GM12878 (cell line): ENCODE results near the gene RNF126. TPM values are rescaled to one million over a fixed set of nuclear protein-coding genes. Genes with fewer than 3 reads are reported as not detected.

Experiments used
- ATAC-seq: fragments of 200-7000 bp; cut with Tn5 transposase; 3 replicates; pipeline ENCODE4 v1.9.1; 2020; ENCODE audit warnings: mild to moderate bottlenecking, moderate library complexity
- BruUV-seq: library from RNA; stranded (reverse); fragments of 400-500 nt; replicated peaks from 2 replicates; lab custom pipeline; 2021; lab: Mats Ljungman, UMichigan
- CTCF ChIA-PET: fragments of 300-600 bp; sonication (Branson Sonifier 250); formaldehyde crosslinking; extraction: SDS; loops from one replicate; lab custom pipeline; 2021; ENCODE audit warnings: inconsistent platforms; lab: Yijun Ruan, JAX
- POLR2A ChIA-PET: fragments of 350-600 bp; formaldehyde crosslinking; extraction: SDS; loops from one replicate; lab custom pipeline; 2021; ENCODE audit warnings: inconsistent platforms; lab: Charles Lee
- RAD21 ChIA-PET: fragments of 300-600 bp; sonication (Branson Sonifier 250); formaldehyde crosslinking; loops from one replicate; lab custom pipeline; 2023; ENCODE audit warnings: antibody characterized with exemption; ENCODE audit not compliant: unreplicated experiment; lab: Charles Lee
- SMC1A ChIA-PET: fragments of 300-600 bp; sonication (Branson Sonifier 250); formaldehyde crosslinking; loops from one replicate; lab custom pipeline; 2023; ENCODE audit not compliant: unreplicated experiment, uncharacterized antibody; lab: Charles Lee
- DNase-seq: peaks from one replicate; pipeline ENCODE4 v3.0.0-alpha.2; 2011; ENCODE audit warnings: low read depth, low spot score
- FAIRE-seq: peaks from 3 replicates; lab custom pipeline; 2011; peaks lifted over from hg19 to GRCh38; lab: Jason Lieb, UNC
- H2AFZ ChIP-seq: 2 replicates; pipeline ENCODE4 v1.6.0; 2011; ENCODE audit warnings: low read depth, low read length, control low read depth; ENCODE audit not compliant: control insufficient read depth
- H3K27ac ChIP-seq: 2 replicates; pipeline ENCODE4 v1.5.1; 2011; ENCODE audit warnings: control low read depth; ENCODE audit not compliant: control insufficient read depth, insufficient read depth
- H3K27me3 ChIP-seq, 2 experiments: replicated peaks in 1 of 2; 2 replicates each; pipeline versions ENCODE4 v1.6.0 to v1.6.1; 2011; ENCODE audit warnings: low read length in 1 of 2; ENCODE audit not compliant: control insufficient read depth in 2 of 2, insufficient read depth in 2 of 2
- H3K36me3 ChIP-seq, 2 experiments: 2 replicates each; pipeline ENCODE4 v1.5.1; 2011; ENCODE audit warnings: low read length in 1 of 2; ENCODE audit not compliant: control insufficient read depth in 2 of 2, insufficient read depth in 2 of 2
- H3K4me1 ChIP-seq: 2 replicates; pipeline ENCODE4 v1.6.1; 2011; ENCODE audit warnings: mild to moderate bottlenecking, low read length, moderate library complexity, mixed read lengths; ENCODE audit not compliant: control insufficient read depth, insufficient read depth
- H3K4me2 ChIP-seq: 2 replicates; pipeline ENCODE4 v1.6.0; 2011; ENCODE audit warnings: control low read depth; ENCODE audit not compliant: control insufficient read depth, insufficient read depth
- H3K4me3 ChIP-seq: fragments of 200-600 bp; sonication (generic); 2 replicates; pipeline ENCODE4 v1.5.1; 2016
- H3K79me2 ChIP-seq: 2 replicates; pipeline ENCODE4 v1.6.0; 2011; ENCODE audit warnings: low read length; ENCODE audit not compliant: control insufficient read depth, insufficient read depth
- H3K9ac ChIP-seq: 2 replicates; pipeline ENCODE4 v1.8.0; 2011; ENCODE audit warnings: low read length, control low read depth, mixed read lengths; ENCODE audit not compliant: control insufficient read depth, insufficient read depth
- H3K9me3 ChIP-seq: replicated peaks from 3 replicates; pipeline ENCODE4 v1.5.1; 2011; ENCODE audit warnings: mild to moderate bottlenecking, low read length; ENCODE audit not compliant: control insufficient read depth, insufficient read depth
- H4K20me1 ChIP-seq: 2 replicates; pipeline ENCODE4 v1.6.0; 2011; ENCODE audit not compliant: control insufficient read depth, insufficient read depth
- BHLHE40 ChIP-seq, 2 experiments: fragments of 450-650 bp in 1 of 2; IDR thresholded peaks; 2 replicates each; pipeline ENCODE4 v1.6.1; 2011 to 2017; ENCODE audit warnings: low read depth in 2 of 2, borderline replicate concordance in 1 of 2, improper control_type of control experiment in 1 of 2, low read length in 1 of 2, mild to moderate bottlenecking in 1 of 2
- ESRRA ChIP-seq: IDR thresholded peaks from 2 replicates; pipeline ENCODE4 v1.6.1; 2012; ENCODE audit warnings: mild to moderate bottlenecking, low read length, improper control_type of control experiment
- GABPA ChIP-seq: IDR thresholded peaks from 2 replicates; pipeline ENCODE4 v1.6.1; 2014; ENCODE audit warnings: antibody characterized with exemption, low read depth, mild to moderate bottlenecking, inconsistent platforms
- HDGF ChIP-seq: fragments of 450-650 bp; IDR thresholded peaks from 2 replicates; pipeline ENCODE4 v1.6.1; 2016; ENCODE audit warnings: antibody characterized with exemption
- IKZF2 ChIP-seq, 2 experiments: fragments of 450-650 bp; IDR thresholded peaks; 2 replicates each; pipeline ENCODE4 v1.6.1; 2017; ENCODE audit warnings: mild to moderate bottlenecking in 2 of 2, moderate library complexity in 2 of 2
- MEF2A ChIP-seq: IDR thresholded peaks from 2 replicates; pipeline ENCODE4 v1.6.1; 2011; ENCODE audit warnings: low read depth, mild to moderate bottlenecking, low read length, moderate library complexity; ENCODE audit not compliant: insufficient read depth
- MEF2B ChIP-seq: fragments of 450-650 bp; IDR thresholded peaks from 2 replicates; pipeline ENCODE4 v1.6.1; 2018; ENCODE audit warnings: mild to moderate bottlenecking, moderate library complexity; ENCODE audit not compliant: partially characterized antibody, poor library complexity, severe bottlenecking
- NRF1 ChIP-seq: conservative IDR thresholded peaks from 2 replicates; pipeline ENCODE4 v1.6.1; 2011; ENCODE audit warnings: mild to moderate bottlenecking, low read depth, low read length, improper control_type of control experiment
- SIN3A ChIP-seq: IDR thresholded peaks from 2 replicates; pipeline ENCODE4 v1.6.1; 2012; ENCODE audit warnings: low read depth, low read length, improper control_type of control experiment
- SP1 ChIP-seq: IDR thresholded peaks from one replicate; pipeline ENCODE4 v1.6.1; 2011; ENCODE audit warnings: low read depth, low read length
- TARDBP ChIP-seq: IDR thresholded peaks from 2 replicates; pipeline ENCODE4 v1.6.1; 2016; ENCODE audit warnings: borderline replicate concordance
- TBL1XR1 ChIP-seq: IDR thresholded peaks from 2 replicates; pipeline ENCODE4 v1.6.1; 2012; ENCODE audit warnings: low read depth, low read length, improper control_type of control experiment
- TCF3 ChIP-seq: IDR thresholded peaks from 2 replicates; pipeline ENCODE4 v1.6.1; 2012; ENCODE audit warnings: low read depth, mild to moderate bottlenecking, low read length, borderline replicate concordance; ENCODE audit not compliant: insufficient read depth
- WRNIP1 ChIP-seq: IDR thresholded peaks from 2 replicates; pipeline ENCODE4 v1.6.1; 2011; ENCODE audit warnings: low read depth, low read length, improper control_type of control experiment, borderline replicate concordance
- ZNF384 ChIP-seq: IDR thresholded peaks from 2 replicates; pipeline ENCODE4 v1.6.1; 2012; ENCODE audit warnings: low read depth, mild to moderate bottlenecking, low read length, improper control_type of control experiment, borderline replicate concordance
- WGBS: methylation state at CpG from one replicate; pipeline ENCODE4 v1.1.6; 2016; ENCODE audit warnings: low lambda C conversion rate; ENCODE audit not compliant: insufficient replicate concordance, insufficient coverage; ENCODE audit errors: missing lambda C conversion rate; 5-methylcytosine and 5-hydroxymethylcytosine counted together
- in situ Hi-C: fragments of 300-500 bp; cut with MboI; formaldehyde crosslinking; loops from 9 replicates; pipeline ENCODE4 v1.14.3; 2018; ENCODE audit warnings: mixed read lengths
- intact Hi-C: fragments of 100-400 bp; cut with micrococcal nuclease; formaldehyde crosslinking; loops from one replicate; pipeline ENCODE4 v1.14.2; 2022; ENCODE audit not compliant: unreplicated experiment
- polyA plus RNA-seq, 11 experiments: library from polyadenylated mRNA; depleted of rRNA in 4 of 11; unstranded in 6 of 11; stranded (reverse) in 5 of 11; fragments of >200 nt; fragmentation: Nextera tagmentation in 4 of 11; fragmentation: Illumina TruSeq in 1 of 11; extraction: Ambion mirVana in 4 of 11; extraction: Trizol in 1 of 11; gene quantifications; 1 replicate in 1 of 11; 2 replicates in 10 of 11; pipeline versions ENCODE4 v1.2.1 to v1.2.3, GENCODE V29; 2011 to 2016; ENCODE audit warnings: inconsistent platforms in 2 of 11, missing spikeins in 2 of 11, low read depth in 1 of 11
- total RNA-seq, 4 experiments: library from RNA; depleted of rRNA in 3 of 4; stranded (reverse); fragments of >200 nt in 3 of 4; fragmentation: Illumina TruSeq in 1 of 4; extraction: Trizol in 1 of 4; gene quantifications; 2 replicates each; pipeline versions ENCODE4 v1.2.1 to v1.2.3, GENCODE V29; 2013 to 2021
- TF ChIP-seq, protein P1 (sequence below): IDR thresholded peaks from 2 replicates; pipeline ENCODE4 v1.6.1; 2012; ENCODE audit warnings: low read depth, low read length, improper control_type of control experiment
- TF ChIP-seq, protein P2 (sequence below): IDR thresholded peaks from 2 replicates; pipeline ENCODE4 v1.6.1; 2012; ENCODE audit warnings: low read depth, low read length, improper control_type of control experiment
- TF ChIP-seq, protein P3 (sequence below): fragments of 450-650 bp; IDR thresholded peaks from 2 replicates; pipeline ENCODE4 v1.6.1; 2016; ENCODE audit warnings: mild to moderate bottlenecking

The RNF126 gene
- total and polyA plus RNA-seq, 10 of the 15 experiments (the other 5 are each of a cell fraction or from before 2014, with no cell fraction given) = 0.45 to 100 (median 50.6) TPM

DNA sequence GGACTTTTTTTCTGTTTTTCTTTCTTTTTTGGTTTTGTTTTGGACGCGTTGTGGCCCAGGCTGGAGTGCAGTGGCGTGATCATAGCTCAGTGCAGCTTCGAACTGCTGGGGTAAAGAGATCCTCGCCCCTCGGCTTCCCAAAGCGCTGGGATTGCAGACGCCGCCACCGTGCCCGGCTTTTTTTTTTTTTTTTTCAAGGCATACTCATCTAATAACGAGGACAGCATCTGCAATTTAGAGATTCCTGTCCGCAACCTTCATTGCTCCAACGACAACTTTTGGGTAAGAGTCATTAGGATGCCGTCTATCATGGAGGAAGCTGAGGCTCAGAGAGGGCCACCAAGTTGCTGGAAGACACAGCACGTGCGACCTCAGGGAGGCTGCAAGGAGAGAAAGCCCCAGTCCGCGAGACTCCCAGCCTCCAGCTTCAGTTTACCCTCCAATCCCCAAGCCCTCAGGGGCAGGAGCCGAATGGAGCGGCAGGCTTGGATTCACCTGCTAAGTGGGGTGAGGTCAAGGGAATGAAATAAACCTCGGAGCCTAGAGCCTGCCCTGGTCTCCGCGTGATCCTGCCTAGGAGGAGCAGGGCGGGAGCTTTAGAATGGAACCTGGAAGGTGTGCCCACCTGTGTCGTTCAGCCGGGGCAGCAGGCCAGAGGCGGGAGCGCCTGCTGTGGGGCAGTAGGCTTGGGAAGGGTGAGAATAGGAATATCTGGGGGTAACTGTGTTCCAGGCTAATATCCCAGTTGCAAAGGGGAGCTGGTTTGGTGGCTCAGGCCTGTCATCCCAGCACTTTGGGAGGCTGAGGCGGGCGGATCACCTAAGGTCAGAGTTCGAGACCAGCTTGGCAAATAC lies 29.0 kb downstream of the RNF126 start:
- POLR2A ChIA-PET = interaction anchor here (0.7 to 2.8 kb wide), 6 partner anchors 21 to 434 kb away, joined by 3 to 7 read pairs (median 4); partner anchors contain the start of genes RNF126 and RNU6-9
- Histone ChIP-seq H3K4me1 (peaks cover 34% of the 10 kb centered on the region), H3K9ac (peak overlapping the region; percentile 70), H3K9me3 (no peaks in the 10 kb centered on the region), H3K4me3 (peak overlapping the region; percentile 72), H3K4me2 (peak overlapping the region; percentile 96), H3K27ac (peak overlapping the region; percentile 52; the same call in 1 of the 2 replicates), H3K27me3 (no peaks in the 10 kb centered on the region), H3K36me3 (no peaks in the 10 kb centered on the region; a peak in 1 of 4 replicates), H3K79me2 (peaks cover 16% of the 10 kb centered on the region), H2AFZ (peak overlapping the region; percentile 81), H4K20me1 (no peaks in the 10 kb centered on the region)
- RAD21 ChIA-PET = no interaction called here
- no TSS peak for BruUV-seq
- FAIRE-seq (no peak), DNase-seq (no peak), ATAC-seq (no peak)
- intact Hi-C loops = loop anchor here (5.0 kb wide), 1 partner anchor 62 kb away; the partner anchor contains the start of gene BSG
- CTCF ChIA-PET = interaction anchor here (0.7 to 1.6 kb wide), 3 partner anchors 29 to 109 kb away, joined by 3 read pairs; partner anchors contain the start of gene RNF126
- SMC1A ChIA-PET = interaction anchor here (0.8 kb wide), 1 partner anchor 126 kb away, joined by 3 read pairs; no protein-coding TSS in a partner anchor
- TF ChIP-seq IKZF2 (IDR thresholded peaks at IDR 0.05) (0 out of 4 replicates have a peak, but pooled peaks of 1 of the 2 experiments have one; percentile 18), SP1 (no peak), MEF2A (no peak), SIN3A (peak; percentile 8; the same call in 1 of the 2 replicates), GABPA (no peak), TCF3 (no peak), MEF2B (no peak), NRF1 (no peak), WRNIP1 (no peak), ZNF384 (peak; percentile 62), HDGF (0 out of 2 replicates have a peak, but pooled peaks have one; percentile 43), BHLHE40 (IDR thresholded peaks at IDR 0.05; ENCODE audit: borderline replicate concordance in 1 of 2, low read depth in 2 of 2, low read length in 1 of 2) (peak in 1 of 2 experiments; percentile 6; a peak in 1 of 4 replicates), TARDBP (no peak), ESRRA (0 out of 2 replicates have a peak, but pooled peaks have one; percentile 0), TBL1XR1 (no peak)
- TF ChIP-seq, protein P1, sequence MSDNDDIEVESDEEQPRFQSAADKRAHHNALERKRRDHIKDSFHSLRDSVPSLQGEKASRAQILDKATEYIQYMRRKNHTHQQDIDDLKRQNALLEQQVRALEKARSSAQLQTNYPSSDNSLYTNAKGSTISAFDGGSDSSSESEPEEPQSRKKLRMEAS = no peak
- TF ChIP-seq, protein P2, sequence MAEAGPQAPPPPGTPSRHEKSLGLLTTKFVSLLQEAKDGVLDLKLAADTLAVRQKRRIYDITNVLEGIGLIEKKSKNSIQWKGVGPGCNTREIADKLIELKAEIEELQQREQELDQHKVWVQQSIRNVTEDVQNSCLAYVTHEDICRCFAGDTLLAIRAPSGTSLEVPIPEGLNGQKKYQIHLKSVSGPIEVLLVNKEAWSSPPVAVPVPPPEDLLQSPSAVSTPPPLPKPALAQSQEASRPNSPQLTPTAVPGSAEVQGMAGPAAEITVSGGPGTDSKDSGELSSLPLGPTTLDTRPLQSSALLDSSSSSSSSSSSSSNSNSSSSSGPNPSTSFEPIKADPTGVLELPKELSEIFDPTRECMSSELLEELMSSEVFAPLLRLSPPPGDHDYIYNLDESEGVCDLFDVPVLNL = no peak
- TF ChIP-seq, protein P3, sequence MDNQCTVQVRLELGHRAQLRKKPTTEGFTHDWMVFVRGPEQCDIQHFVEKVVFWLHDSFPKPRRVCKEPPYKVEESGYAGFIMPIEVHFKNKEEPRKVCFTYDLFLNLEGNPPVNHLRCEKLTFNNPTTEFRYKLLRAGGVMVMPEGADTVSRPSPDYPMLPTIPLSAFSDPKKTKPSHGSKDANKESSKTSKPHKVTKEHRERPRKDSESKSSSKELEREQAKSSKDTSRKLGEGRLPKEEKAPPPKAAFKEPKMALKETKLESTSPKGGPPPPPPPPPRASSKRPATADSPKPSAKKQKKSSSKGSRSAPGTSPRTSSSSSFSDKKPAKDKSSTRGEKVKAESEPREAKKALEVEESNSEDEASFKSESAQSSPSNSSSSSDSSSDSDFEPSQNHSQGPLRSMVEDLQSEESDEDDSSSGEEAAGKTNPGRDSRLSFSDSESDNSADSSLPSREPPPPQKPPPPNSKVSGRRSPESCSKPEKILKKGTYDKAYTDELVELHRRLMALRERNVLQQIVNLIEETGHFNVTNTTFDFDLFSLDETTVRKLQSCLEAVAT = peak; percentile 35; the same call in 1 of the 2 replicates
- in situ Hi-C loops = no loop called here
- WGBS = 35% methylated on average over 32 of the region's 32 CpGs
